ENCODE measurements around the gene LHFPL6. TPM values are rescaled to one million over a fixed set of nuclear protein-coding genes. Genes with fewer than 3 reads are reported as not detected.

LHFPL6 gene
- total RNA-seq, 1 experiment from 2014 or later = 25.7 TPM

DNA sequence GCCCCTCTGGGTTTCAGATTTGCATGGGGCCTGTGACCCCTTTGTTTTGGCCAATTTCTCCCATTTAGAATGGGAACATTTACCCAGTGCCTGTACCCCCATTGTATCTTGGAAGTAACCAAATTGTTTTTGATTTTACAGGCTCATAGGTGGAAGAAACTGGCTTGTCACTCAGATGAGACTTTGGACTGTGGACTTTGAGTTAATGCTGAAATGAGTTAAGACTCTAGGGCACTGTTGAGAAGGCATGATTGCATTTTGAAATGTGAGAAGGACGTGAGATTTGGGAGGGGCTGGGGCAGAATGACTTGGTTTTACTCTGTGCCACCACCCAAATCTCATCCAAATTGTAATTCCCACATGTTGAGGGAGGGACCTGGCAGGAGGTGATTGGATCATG, 306.0 kb downstream of the LHFPL6 start:
- no peak for ATAC-seq
- in situ Hi-C loops (cut with HindIII; ENCODE audit: low pct_unique_long_range_greater_than_20kb, low sequenced_read_pairs) = no loop called here
- CTCF ChIA-PET = no interaction called here

DNA sequence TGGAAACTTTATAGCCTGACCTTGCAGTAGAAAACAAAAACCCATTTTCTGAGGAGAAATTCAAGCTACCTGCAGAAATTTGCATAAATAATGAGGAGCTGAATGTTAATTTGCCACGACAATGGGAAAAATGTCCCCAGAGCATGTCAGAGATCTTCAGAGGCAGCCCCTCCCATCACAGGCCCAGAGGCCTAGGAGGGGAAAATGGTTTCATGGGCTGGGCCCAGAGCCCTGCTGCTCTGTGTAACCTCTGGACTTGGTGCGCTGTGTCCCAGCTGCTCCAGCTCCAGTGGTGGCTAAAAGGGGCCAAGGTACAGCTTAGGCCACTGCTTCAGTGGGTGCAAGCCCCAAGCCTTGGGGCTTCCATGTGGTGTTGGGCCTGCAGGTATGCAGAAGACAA, 306.8 kb downstream of the LHFPL6 start:
- DNase-seq (ENCODE audit: low read depth, low spot score) (no peak), ATAC-seq (no peak)
- POLR2A ChIA-PET = interaction anchor here (0.7 kb wide), 1 partner anchor 331 kb away, joined by 3 read pairs; no protein-coding TSS in a partner anchor
- Histone ChIP-seq H3K4me1 (ENCODE audit: control insufficient read depth, insufficient read depth, low read length) (no peaks in the 10 kb centered on the region), H3K9me3 (ENCODE audit: control insufficient read depth, insufficient read depth, low read depth, low read length) (no peaks in the 10 kb centered on the region), H3K36me3 (ENCODE audit: control insufficient read depth, insufficient read depth, low read length) (no peaks in the 10 kb centered on the region), H3K27me3 (ENCODE audit: control insufficient read depth, insufficient read depth, low read length) (no peaks in the 10 kb centered on the region), H3K27ac (ENCODE audit: low read length) (no peak overlapping the region), H3K4me3 (ENCODE audit: low read depth in 2 of 2, low read length in 2 of 2) (no peak overlapping the region)
- TF ChIP-seq POLR2AphosphoS5 (IDR thresholded peaks at IDR 0.05; ENCODE audit: low read depth, low read length) = no peak
- TF ChIP-seq, protein P1, sequence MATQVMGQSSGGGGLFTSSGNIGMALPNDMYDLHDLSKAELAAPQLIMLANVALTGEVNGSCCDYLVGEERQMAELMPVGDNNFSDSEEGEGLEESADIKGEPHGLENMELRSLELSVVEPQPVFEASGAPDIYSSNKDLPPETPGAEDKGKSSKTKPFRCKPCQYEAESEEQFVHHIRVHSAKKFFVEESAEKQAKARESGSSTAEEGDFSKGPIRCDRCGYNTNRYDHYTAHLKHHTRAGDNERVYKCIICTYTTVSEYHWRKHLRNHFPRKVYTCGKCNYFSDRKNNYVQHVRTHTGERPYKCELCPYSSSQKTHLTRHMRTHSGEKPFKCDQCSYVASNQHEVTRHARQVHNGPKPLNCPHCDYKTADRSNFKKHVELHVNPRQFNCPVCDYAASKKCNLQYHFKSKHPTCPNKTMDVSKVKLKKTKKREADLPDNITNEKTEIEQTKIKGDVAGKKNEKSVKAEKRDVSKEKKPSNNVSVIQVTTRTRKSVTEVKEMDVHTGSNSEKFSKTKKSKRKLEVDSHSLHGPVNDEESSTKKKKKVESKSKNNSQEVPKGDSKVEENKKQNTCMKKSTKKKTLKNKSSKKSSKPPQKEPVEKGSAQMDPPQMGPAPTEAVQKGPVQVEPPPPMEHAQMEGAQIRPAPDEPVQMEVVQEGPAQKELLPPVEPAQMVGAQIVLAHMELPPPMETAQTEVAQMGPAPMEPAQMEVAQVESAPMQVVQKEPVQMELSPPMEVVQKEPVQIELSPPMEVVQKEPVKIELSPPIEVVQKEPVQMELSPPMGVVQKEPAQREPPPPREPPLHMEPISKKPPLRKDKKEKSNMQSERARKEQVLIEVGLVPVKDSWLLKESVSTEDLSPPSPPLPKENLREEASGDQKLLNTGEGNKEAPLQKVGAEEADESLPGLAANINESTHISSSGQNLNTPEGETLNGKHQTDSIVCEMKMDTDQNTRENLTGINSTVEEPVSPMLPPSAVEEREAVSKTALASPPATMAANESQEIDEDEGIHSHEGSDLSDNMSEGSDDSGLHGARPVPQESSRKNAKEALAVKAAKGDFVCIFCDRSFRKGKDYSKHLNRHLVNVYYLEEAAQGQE (IDR thresholded peaks at IDR 0.05; ENCODE audit: insufficient read depth in 1 of 2, low read depth in 2 of 2, low read length in 1 of 2) = no peak
- TF ChIP-seq TCF7L2 (IDR thresholded peaks at IDR 0.05; ENCODE audit: low read depth, low read length) = no peak
- no peak for TF ChIP-seq SIN3A (IDR thresholded peaks at IDR 0.05; ENCODE audit: borderline replicate concordance, insufficient read depth, low read depth, low read length)
- TF ChIP-seq CTCF (IDR thresholded peaks at IDR 0.05) = no peak
- CTCF ChIA-PET = no interaction called here
- BruUV-seq (replicated peaks) = no TSS peak
- in situ Hi-C loops (cut with HindIII; ENCODE audit: low pct_unique_long_range_greater_than_20kb, low sequenced_read_pairs) = no loop called here
- intact Hi-C loops (cut with micrococcal nuclease; ENCODE audit: unreplicated experiment) = no loop called here

More for the DNA sequence above, 306.0 kb downstream of the LHFPL6 start:
- POLR2A ChIA-PET = no interaction called here
- Histone ChIP-seq H3K9me3 (ENCODE audit: control insufficient read depth, insufficient read depth, low read depth, low read length) (no peaks in the 10 kb centered on the region), H3K4me3 (ENCODE audit: low read depth in 2 of 2, low read length in 2 of 2) (no peak overlapping the region), H3K27ac (ENCODE audit: low read length) (no peak overlapping the region), H3K36me3 (ENCODE audit: control insufficient read depth, insufficient read depth, low read length) (no peaks in the 10 kb centered on the region), H3K4me1 (ENCODE audit: control insufficient read depth, insufficient read depth, low read length) (no peaks in the 10 kb centered on the region), H3K27me3 (ENCODE audit: control insufficient read depth, insufficient read depth, low read length) (no peaks in the 10 kb centered on the region)
- no peak for DNase-seq (ENCODE audit: low read depth, low spot score)
- no TSS peak for BruUV-seq (replicated peaks)
- intact Hi-C loops (cut with micrococcal nuclease; ENCODE audit: unreplicated experiment) = no loop called here
- TF ChIP-seq, protein P1 (IDR thresholded peaks at IDR 0.05; ENCODE audit: insufficient read depth in 1 of 2, low read depth in 2 of 2, low read length in 1 of 2) = no peak
- TF ChIP-seq SIN3A (IDR thresholded peaks at IDR 0.05; ENCODE audit: borderline replicate concordance, insufficient read depth, low read depth, low read length) (no peak), CTCF (IDR thresholded peaks at IDR 0.05) (no peak), POLR2AphosphoS5 (IDR thresholded peaks at IDR 0.05; ENCODE audit: low read depth, low read length) (no peak), TCF7L2 (IDR thresholded peaks at IDR 0.05; ENCODE audit: low read depth, low read length) (no peak)

Other genes starting within 250 kb of the LHFPL6 start
- gene COG6, start 52.5 kb upstream of the LHFPL6 start, total RNA-seq (2021; ENCODE audit: unreplicated experiment) = 24.3 TPM

Data from Panc1 (cell line).